NCI-H510A (cell line): ENCODE measurements around the gene DAPL1.
A peak's percentile ranks its signal among the peaks of the same experiment; 100 is the strongest.

Source experiments
- DNase-seq: peaks from one replicate; lab custom pipeline; 2025; lab: John Stamatoyannopoulos, UW

DAPL1 gene

DNA sequence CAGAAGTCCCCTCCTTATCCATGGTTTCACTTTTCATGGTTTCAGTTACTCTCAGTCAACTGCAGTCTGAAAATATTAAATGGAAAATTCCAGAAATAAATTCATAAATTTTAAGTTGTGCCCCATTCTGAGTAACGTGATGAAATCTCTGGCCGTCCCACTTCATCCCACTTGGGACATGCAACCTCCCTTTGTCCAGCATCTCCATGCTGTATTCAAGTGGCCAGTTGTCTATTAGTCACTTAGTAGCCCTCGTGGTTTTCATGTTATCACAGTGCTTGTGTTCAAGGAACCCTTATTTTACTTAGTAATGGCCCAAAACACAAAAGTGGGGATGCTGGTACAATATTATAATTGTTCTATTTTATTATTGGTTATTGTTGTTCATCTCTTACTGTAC is 18.0 kb upstream of the DAPL1 start:
- DNase-seq = no peak

DNA sequence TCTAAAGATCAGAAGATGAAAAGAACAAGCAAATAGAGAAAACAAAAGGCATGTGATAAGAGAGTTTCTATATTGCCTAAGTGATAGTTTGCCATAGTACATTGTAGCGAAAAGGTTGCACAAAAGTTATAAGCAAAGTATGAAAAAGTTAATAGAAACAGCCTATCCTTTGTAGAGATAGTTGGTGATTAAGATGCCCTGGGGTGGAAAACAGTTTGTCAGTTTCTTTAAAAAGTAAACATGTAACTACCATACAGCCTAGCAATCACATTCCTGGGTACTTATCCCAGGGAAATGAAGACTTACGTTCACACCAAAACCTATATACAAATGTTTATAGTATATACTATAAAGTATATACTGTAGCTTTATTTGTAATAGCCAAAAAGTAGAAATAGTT is 16.9 kb upstream of the DAPL1 start:
- DNase-seq = no peak

DNA sequence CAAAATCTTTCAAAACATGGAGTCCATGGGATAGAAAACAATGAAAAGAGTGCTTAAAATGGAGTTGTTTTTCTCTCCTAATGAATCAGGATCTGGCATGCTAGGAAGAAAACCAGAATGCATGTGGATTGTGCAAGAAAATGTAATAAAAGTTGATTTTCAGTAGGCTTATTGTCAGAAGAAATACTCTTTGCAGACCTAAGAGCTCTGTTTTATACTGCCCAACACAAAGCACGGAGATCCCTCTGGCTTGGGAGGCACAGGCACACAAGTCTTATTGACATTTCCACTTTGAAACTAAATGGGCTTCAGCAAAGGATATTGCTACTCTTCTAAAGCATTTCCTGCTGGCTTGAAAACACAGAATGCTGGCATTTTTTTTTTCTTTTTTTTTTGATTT is 15.5 kb upstream of the DAPL1 start:
- DNase-seq = no peak

DNA sequence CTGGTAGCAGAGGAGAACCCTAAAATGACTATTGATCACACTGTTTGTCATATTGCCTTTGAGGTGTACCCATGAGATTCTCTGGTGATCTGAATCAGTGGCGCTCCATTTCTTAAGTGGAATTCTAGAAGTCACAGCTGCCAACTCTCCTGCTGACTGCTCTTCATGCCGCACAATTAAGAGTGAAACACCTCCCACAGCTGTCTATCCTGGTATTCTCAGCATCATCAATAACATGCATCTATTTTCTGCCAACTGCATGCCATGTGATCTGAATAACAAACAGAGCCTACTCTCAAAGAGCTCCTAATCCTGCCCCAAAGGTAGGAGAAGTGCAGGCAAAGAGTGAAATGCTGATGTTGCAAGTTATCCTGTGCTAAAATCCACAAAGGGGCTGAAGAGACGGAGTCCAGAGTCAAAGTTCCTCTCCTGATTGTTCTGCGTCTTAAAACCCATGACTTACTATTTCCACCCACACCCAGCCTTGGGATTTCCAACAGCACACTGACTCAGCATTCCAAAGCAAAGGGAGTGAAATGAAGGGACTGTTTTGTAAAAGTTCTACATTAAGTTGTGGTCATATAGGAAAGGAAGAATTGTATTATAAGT is 13.7 kb upstream of the DAPL1 start:
- DNase-seq = no peak

DNA sequence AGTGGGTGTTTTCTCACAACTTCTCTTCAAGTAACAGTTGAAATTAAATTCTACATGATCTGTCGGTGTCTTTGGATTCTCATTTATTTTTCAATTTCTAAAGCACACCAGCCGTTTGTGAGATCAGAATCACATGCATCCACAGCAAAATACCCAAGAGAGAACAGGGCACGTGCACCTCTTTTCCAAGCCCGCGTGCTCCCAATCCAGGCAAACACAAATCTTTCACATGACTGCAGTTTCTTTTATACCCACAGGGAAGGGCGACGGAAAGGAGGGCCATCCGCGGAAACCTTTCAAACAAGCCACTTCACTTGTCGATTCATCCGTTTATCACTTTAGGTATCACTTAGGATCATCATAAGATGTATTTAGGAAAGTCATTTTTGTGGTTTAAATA is 13.0 kb upstream of the DAPL1 start:
- DNase-seq = no peak

DNA sequence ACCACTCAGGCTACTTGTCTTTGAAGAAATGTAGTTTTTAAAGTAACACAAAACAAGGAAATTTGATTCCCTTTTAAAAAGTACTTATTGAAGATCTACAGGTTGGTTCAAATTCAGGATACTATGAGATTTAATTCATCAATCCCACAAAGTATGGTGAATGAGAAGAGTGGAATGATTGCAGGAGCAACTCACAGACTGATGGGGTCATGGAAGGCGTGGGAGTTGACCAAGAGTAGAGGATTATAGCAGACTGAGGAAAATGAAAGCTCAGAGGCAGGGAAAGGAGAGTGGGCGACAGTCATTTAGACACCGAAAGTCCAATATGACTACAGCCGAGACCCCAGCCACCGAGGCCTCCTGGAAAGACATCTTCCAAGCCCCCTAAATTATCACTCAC is 12.5 kb upstream of the DAPL1 start:
- no peak for DNase-seq

DNA sequence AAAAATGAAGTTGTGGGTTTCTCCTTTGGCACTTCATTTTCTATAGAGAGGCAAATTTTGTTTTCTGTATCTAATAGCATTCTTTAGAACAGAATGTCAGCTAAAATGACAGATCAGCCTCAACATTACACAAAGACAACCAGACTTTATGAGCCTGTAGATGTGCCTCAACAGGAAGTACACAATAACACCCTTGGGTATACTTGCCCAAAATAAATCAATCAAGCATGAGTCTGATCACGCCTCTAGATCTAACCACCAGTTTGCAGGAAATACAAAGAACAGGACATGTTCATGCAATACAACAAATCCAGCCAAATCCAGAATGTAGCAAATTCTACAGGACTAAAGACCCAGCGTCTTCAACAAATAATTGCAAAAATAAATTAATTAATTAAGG is 11.2 kb upstream of the DAPL1 start:
- DNase-seq = no peak

DNA sequence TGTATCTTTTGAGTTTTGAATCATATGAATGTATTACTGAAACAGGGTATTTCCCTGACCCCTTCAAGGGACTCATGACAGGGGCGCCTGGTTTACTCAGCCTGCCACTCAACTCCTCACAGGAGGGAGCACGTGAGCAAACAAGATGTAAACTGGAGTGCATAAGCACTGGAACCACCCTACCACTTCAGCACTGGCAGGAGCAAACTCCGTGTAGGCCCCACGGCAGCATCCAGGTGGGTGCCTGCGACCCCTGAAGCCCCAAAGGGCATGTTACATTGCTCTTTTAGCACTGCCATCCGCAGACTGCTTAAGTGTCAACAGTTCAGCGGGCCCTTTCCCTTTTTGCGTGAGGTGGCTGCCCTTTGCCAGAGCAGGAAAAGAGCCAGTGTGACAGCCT is 8.2 kb upstream of the DAPL1 start:
- peak; percentile 21 for DNase-seq

DNA sequence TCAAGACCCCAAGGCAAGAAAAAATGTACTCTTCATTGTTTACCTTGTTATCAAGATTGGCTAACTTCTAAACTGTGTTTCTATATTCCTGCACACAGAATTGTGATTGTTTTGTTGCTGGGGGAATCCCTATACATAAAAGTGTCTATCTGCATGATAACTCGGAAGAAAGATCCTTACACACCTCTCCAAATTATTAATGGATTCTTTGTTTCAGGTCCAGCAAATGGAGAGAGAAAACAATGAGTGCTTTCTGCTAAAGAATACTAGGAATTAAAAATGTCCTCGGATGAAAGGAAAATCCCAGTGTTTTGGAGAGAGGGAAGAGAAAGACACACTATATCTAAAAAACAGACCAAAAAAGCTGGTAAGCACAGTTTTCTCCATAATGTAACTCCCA is 6.2 kb upstream of the DAPL1 start:
- no peak for DNase-seq

DNA sequence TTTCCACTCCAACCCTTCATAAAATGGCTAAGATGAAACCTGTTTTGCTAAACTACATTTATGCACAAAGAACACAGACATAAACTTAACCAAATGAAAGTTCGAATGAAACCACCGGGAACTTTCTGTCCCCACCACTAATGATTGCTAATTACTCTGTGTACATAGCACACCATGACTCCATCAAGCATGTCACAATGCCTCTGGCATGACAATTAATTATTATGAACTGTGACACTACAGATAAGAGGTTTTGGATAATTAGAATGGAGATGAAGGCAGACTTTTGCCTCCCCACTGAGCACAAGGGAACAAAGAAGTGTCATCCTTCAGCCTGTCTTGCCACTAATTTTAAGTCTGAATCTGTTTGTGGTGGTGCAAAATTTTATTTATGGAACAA is 1.5 kb downstream of the DAPL1 start:
- DNase-seq = no peak

DNA sequence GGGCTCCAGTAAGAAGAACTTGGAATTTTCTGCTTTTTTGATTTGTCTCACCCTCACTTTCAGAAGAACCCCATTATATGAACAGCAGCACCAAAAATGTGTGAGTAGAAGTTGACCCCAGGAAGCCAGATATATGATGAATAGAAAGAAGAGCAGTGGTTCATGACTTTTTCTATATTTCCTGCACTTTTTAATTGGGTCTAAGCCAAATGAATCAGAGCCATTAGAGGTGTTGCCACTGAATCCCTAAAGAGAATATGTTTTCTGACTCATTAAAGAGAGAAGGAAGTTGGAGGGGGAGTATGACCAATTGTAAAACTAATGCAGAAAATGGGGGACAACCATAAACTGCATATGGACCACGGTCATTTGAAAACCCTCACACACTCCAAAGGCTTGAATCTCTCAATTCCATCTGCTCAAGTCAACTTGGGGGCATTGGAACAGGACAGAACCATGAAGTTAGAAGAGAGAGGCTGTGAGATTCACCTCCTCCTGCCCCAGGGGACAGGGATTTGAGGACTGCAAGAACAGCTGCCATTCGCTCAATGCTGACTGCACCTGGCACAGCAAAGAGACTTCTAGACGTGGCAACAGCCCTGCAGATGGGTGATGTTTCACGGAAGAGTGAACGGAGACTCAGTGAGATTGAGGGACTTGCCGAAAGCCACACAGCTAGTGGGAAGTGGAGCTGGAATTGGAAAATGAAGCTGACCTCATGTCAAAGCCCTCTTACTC is 3.0 kb downstream of the DAPL1 start:
- DNase-seq = no peak

DNA sequence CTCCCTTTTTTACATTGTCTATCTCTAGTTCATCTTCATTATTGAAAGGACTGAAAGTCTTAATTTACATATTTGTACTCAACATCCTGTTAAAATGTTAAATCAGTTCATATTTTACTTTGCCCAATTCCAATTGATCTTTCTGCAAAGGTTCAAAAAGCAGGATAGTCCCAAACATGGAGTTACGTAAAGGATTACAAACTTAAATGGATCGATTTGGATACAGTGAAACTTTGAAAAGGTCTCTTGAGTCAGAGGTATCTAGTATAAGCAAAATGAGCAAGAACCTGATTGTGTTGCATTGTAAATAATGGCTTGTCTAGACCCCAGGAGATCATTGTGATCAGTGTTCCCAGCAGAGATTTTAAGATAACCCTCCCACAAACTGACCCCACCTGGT is 4.1 kb downstream of the DAPL1 start:
- no peak for DNase-seq

DNA sequence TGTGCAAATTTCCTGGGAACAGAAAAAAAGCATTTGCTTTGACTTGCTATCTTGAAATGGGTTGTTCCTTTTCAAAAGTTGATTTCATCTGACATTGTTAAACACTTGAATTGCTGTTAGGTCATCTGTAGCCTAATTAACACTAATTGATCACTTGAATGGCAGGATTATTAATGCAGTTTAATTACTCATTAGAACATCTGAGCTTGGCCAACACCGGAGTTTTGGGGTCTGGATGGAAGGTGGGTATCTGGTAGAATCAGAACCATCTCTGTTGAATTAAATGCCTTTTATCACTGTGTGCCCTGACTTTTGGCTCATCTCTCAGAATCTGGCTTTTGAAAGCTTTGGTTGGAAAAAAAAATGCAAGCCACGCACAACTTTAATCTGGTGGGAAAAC is 8.4 kb downstream of the DAPL1 start:
- no peak for DNase-seq

DNA sequence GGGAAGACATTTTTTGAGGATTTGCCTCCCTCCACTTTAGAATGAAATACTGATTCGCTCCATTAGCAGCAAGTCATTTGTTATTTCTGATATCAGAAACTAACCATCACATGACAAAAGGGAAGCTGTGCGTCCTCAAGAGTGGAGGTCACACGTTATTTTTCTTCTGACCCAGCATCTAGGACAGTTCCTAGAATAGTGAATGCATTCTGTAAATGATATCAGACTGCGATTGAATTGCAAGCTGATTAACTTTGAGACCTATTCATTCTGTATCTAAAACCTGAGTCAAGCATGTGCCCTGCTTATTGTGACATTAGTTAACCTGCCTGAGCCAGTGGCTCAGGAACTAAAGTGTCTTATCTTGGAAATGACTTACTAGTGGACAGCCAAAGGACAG is 10.1 kb downstream of the DAPL1 start:
- DNase-seq = no peak

DNA sequence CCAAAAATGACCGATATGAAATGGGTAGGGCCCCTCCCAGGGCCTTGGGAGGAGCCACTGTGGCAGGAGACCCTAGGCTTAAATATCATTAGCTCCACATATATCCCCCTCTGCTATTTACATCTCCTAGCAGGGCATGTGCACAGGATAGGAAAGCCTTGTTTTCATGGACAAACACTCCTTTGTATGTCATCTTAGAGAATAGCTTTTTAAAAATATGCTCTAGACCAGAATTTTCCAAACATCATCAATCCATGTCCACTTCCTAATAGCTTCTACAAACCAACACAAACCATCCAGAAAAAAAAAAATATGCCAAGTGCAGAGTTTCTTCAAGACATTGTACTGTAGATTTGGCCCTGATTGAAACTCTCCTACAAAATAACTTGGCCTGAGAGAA is 10.8 kb downstream of the DAPL1 start:
- no peak for DNase-seq

DNA sequence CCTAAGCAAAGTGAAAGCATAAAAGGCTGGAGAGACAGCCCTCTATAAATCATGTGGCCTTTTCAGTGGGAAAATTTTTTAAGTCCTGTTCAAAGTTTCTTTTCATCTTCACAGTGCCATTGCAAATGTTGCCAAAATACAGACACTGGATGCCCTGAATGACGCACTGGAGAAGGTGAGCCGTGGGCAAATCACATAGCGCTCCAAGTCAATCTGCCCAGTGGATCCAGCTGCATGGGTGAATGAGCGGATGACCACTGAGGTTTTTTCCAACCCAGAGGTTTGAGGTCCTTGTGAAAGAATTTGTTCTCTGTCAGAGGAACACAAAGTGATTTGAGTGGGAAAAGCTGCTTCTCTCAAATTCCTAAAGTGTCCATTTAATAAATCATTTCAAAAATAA is 11.8 kb downstream of the DAPL1 start:
- DNase-seq = no peak

DNA sequence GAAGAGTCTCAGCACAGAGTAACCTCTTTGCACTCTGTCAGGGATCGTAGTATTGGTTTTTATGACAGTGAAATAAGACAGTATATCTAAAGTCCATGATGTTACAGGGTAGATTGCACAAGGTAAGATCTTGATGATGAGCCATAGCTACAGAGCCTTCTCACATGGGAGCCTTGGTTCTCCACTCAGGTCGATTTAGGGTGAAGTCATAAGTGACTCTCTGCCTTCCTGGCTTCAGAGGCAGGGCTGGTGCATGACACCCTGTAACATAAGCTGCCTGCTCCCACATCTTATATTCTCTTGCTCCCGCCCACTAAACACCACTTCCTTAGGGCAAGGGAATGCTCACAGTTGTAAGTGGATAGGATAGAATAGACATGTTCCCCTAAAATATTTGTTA is 13.3 kb downstream of the DAPL1 start:
- no peak for DNase-seq

DNA sequence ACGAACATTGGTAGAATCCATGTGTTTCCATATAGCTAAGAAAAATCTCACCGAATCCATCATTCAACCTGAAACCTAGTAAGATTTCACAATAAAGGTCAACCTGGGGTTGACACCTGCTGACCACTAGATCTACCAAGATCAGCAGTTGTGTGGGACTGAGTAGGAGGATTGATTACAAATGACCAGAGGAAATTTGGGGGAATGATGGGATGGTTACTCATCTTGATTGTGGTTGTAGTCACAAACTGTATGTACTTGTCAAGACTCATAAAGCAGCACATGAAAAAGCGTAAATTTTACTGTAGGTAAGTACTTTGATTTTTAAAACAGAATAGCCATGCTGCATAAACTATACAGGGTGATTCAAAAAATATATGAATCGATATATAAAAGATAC is 14.7 kb downstream of the DAPL1 start:
- DNase-seq = no peak

DNA sequence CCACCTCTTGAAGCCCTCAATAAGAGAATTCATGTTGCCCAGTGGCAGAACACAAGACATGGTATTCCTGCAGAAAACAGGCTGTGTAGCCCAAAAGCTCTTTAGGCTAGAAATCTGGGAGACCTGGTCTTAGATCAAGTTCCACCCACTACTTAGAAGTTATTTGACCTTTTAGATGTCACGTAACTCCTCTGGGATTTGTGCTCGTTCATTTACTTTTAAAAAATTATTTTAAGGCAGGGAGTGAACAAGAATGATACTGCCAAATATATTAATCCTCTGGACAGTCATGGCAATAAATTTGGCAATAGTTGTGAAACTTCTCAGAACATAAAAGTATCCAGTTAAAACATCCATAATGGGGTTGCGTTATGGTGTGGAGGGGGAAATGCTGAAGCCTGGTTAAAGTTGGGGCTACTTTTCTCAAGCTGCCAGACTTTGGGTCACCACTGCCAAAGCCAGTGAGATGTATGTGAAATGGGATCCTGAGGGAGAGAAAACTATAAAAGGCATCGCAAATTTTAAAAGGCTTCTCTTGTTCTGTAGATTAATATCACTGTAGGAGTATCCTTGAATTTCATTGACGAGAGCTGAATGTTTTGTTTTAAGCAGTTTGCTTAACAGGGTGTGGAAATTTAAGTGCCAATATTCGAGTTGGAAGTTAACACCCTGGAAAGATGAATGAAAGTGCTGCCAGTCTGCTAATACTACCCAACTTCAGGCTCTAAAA is 15.8 kb downstream of the DAPL1 start:
- no peak for DNase-seq

DNA sequence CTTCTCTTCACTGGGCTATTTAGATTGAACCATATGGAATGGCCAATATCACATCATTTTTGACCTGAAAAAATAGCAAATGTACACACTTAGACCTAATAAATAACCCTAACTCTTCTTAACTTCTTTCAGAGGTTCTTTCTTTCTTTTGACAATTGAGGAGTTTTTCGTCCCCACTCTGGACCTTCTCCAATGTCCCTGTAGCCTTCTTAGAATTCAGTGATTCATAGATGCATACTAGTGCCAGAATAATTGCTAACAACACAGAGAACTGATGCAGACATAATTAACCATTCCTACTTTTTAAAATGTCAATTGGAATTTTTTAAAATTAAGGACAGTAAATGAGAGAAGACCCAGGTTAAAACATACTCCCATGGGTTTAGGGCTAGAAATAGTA is 20.0 kb downstream of the DAPL1 start:
- DNase-seq = no peak

DNA sequence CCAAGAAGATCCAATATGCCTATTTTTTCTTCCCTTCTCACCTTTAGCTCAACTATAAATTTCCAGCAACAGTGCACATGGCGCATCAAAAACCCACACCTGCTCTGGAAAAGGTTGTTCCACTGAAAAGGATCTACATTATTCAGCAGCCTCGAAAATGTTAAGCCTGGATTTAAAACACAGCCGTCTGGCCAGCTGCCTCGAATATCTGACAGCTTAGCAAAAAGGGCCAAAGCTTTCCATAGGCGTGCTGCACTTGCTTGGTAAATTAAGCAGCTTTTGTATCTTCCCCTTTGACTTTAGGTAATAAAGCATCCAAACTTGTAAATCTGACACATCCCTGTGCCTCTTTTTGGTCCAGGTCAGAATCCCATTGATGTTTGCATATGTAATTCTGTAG is 20.5 kb downstream of the DAPL1 start:
- DNase-seq = no peak

DNA sequence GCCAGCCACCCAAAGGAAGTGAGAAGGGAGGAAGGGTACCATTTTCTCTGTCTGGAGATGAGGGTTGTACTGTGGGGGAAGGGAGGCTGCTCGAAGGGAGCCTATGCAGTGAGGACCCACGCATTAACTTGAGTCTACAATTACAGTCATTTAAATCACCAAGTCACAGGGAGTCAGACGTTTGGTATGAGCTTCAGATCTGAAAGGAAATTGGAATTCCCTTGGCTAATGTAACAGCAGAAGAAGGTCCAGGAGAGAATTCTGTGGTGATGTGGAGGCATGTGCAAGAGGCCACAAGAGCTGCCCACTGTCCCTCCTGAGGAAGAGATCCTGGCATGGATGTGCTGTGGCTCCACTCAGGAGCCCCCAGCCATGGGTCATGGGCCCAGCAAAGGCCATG is 22.5 kb downstream of the DAPL1 start:
- DNase-seq = no peak

DNA sequence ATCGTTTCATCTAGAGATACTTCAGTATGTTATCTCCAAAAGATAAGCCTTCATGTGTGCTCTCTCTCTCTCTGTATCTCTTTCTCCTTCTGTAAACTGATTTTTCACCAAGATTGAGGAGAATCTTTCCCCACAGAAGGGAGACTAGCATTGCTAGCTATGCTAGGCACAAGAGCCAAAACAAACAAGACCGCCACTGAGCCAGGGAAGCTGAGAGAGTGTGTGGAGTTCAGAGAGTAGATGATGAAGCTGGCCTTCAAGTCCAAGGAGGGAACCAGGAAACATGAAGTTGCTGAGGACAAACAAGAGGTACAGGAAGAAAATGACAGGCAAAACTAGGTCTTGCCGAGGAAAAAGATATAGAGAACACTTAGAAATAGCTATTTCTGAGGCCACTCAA is 23.4 kb downstream of the DAPL1 start:
- no peak for DNase-seq

DNA sequence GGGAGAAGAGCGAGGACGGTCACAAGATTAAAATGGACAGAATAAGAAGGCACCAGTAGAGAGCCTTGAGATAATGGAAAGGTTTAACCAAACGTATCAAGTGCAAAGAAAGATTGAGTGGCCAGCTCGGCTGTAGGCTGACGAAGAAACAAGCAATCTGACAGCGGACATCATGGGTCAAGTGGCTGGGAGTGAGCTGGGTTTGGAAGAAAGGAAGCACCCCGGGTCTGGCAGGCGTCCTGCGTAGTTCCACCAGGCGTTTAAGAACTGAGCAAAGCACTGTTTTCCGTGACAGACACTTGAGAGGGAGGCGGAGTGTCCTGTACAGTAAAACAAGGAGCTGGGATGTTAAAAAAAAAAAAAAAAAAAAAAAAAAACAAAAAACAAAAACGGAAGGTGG is 27.1 kb downstream of the DAPL1 start:
- DNase-seq = no peak
